ENCODE data around the gene NFU1.

The NFU1 gene

GRCh38 chr2:69348781-69349180, 88.5 kb downstream of the NFU1 start:
- Histone ChIP-seq H3K9ac (ENCODE audit: low read length) (no peak overlapping the region), H3K4me1 (ENCODE audit: low read length) (peaks cover 5% of the 10 kb centered on the region; the same call in 1 of the 2 replicates), H3K36me3 (replicated peaks; ENCODE audit: low read depth, low read length) (peaks cover 38% of the 10 kb centered on the region), H3K27me3 (ENCODE audit: low read depth, low read length) (no peaks in the 10 kb centered on the region), H3K9me3 (ENCODE audit: insufficient read depth, low read length) (no peaks in the 10 kb centered on the region), H3K79me2 (ENCODE audit: low read length) (no peaks in the 10 kb centered on the region), H3K27ac (ENCODE audit: low read length) (no peak overlapping the region), H2AFZ (ENCODE audit: low read depth, low read length) (no peak overlapping the region), H3K4me2 (ENCODE audit: low read length) (no peak overlapping the region), H4K20me1 (ENCODE audit: insufficient read depth, low read length) (no peaks in the 10 kb centered on the region), H3K4me3 (ENCODE audit: low read length) (no peak overlapping the region)
- TF ChIP-seq, protein P1, sequence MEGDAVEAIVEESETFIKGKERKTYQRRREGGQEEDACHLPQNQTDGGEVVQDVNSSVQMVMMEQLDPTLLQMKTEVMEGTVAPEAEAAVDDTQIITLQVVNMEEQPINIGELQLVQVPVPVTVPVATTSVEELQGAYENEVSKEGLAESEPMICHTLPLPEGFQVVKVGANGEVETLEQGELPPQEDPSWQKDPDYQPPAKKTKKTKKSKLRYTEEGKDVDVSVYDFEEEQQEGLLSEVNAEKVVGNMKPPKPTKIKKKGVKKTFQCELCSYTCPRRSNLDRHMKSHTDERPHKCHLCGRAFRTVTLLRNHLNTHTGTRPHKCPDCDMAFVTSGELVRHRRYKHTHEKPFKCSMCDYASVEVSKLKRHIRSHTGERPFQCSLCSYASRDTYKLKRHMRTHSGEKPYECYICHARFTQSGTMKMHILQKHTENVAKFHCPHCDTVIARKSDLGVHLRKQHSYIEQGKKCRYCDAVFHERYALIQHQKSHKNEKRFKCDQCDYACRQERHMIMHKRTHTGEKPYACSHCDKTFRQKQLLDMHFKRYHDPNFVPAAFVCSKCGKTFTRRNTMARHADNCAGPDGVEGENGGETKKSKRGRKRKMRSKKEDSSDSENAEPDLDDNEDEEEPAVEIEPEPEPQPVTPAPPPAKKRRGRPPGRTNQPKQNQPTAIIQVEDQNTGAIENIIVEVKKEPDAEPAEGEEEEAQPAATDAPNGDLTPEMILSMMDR (IDR thresholded peaks at IDR 0.05; ENCODE audit: low read depth, low read length) = no peak
- no peak for TF ChIP-seq EZH2phosphoT487 (IDR thresholded peaks at IDR 0.05; ENCODE audit: low read depth)

Data from OCI-LY3 (cell line).